ENCODE measurements around the gene RBM47. TPM values are rescaled to one million over a fixed set of nuclear protein-coding genes. Genes with fewer than 3 reads are reported as not detected.

Gene RBM47
- total and polyA plus RNA-seq, 3 donors from 2014 or later: 17.8 to 95.1 (median 51.7) TPM

DNA sequence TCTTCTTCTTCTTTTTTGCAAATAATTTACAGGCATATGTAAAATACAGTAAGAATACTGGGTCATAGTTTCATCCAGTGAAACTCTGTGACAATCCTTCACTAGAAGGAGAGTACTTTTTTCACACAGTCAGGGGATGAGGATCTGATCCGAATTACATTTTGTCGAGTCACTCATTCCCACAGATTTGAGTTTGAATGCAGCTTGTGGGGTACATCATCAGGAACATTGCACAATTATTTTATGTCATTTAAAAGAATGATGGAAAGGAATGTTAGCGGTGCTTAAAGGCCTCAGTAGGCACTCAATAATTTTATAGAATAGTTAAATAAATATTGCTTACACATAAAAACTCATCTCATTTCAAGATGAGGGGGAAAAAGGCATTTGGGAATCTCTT lies 205.9 kb downstream of the RBM47 start:
- H3K9me3 ChIP-seq: no peaks in the 10 kb centered on the region
- H3K36me3 ChIP-seq (ENCODE audit: low read depth, missing control alignments): no peaks in the 10 kb centered on the region
- WGBS, 2 donors: 92 to 95% methylated on average over 3 of the region's 3 CpGs
- no peak overlapping the region for H3K4me3 ChIP-seq
- intact Hi-C loops (cut with DNase I; ENCODE audit: low total_unique reads): no loop called here
- H3K27ac ChIP-seq: no peak overlapping the region
- DNase-seq: no peak
- H3K27me3 ChIP-seq: no peaks in the 10 kb centered on the region
- TF ChIP-seq POLR2A (IDR thresholded peaks at IDR 0.05): no peak
- TF ChIP-seq, protein P1, sequence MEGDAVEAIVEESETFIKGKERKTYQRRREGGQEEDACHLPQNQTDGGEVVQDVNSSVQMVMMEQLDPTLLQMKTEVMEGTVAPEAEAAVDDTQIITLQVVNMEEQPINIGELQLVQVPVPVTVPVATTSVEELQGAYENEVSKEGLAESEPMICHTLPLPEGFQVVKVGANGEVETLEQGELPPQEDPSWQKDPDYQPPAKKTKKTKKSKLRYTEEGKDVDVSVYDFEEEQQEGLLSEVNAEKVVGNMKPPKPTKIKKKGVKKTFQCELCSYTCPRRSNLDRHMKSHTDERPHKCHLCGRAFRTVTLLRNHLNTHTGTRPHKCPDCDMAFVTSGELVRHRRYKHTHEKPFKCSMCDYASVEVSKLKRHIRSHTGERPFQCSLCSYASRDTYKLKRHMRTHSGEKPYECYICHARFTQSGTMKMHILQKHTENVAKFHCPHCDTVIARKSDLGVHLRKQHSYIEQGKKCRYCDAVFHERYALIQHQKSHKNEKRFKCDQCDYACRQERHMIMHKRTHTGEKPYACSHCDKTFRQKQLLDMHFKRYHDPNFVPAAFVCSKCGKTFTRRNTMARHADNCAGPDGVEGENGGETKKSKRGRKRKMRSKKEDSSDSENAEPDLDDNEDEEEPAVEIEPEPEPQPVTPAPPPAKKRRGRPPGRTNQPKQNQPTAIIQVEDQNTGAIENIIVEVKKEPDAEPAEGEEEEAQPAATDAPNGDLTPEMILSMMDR (IDR thresholded peaks at IDR 0.05): no peak
- no peaks in the 10 kb centered on the region for H3K4me1 ChIP-seq

GRCh38 chr4:40421839-40422708 lies 207.6 kb downstream of the RBM47 start:
- Histone ChIP-seq H3K27ac (peak overlapping the region in 1 of 2 donors; percentile 13), H3K36me3 (ENCODE audit: low read depth, missing control alignments) (no peaks in the 10 kb centered on the region), H3K4me3 (no peak overlapping the region), H3K27me3 (no peaks in the 10 kb centered on the region), H3K4me1 (no peaks in the 10 kb centered on the region), H3K9me3 (no peaks in the 10 kb centered on the region)
- DNase-seq: no peak
- TF ChIP-seq, protein P1 (IDR thresholded peaks at IDR 0.05): no peak
- no peak for TF ChIP-seq POLR2A (IDR thresholded peaks at IDR 0.05)
- WGBS, 2 donors: 68 to 77% methylated on average over 6 to 7 of the region's 7 CpGs
- intact Hi-C loops (cut with DNase I; ENCODE audit: low total_unique reads): no loop called here

GRCh38 chr4:40419231-40419912 lies 210.3 kb downstream of the RBM47 start:
- H3K4me3 ChIP-seq: no peak overlapping the region
- no peaks in the 10 kb centered on the region for H3K9me3 ChIP-seq
- intact Hi-C loops (cut with DNase I; ENCODE audit: low total_unique reads): no loop called here
- no peaks in the 10 kb centered on the region for H3K36me3 ChIP-seq (ENCODE audit: low read depth, missing control alignments)
- H3K4me1 ChIP-seq: no peaks in the 10 kb centered on the region
- WGBS, 2 donors: 34 to 52% methylated on average over 6 of the region's 6 CpGs
- H3K27me3 ChIP-seq: no peaks in the 10 kb centered on the region
- no peak for TF ChIP-seq POLR2A (IDR thresholded peaks at IDR 0.05)
- TF ChIP-seq, protein P1 (IDR thresholded peaks at IDR 0.05): no peak
- no peak overlapping the region for H3K27ac ChIP-seq
- no peak for DNase-seq

- Histone ChIP-seq H3K4me3 (no peak overlapping the region), H3K27ac (no peak overlapping the region), H3K9me3 (no peaks in the 10 kb centered on the region), H3K36me3 (ENCODE audit: low read depth, missing control alignments) (no peaks in the 10 kb centered on the region), H3K4me1 (no peaks in the 10 kb centered on the region), H3K27me3 (no peaks in the 10 kb centered on the region)
- WGBS, 2 donors: 77 to 80% methylated on average over 6 of the region's 6 CpGs
- intact Hi-C loops (cut with DNase I; ENCODE audit: low total_unique reads): no loop called here
- no peak for TF ChIP-seq POLR2A (IDR thresholded peaks at IDR 0.05)
- TF ChIP-seq, protein P1 (IDR thresholded peaks at IDR 0.05): no peak
- no peak for DNase-seq
Measured at GRCh38 chr4:40418430-40419230, 211.0 kb downstream of the RBM47 start.
